ENCODE data around the gene NPC2.
"Not testable (repeated sequence)": the region's sequence is repeated elsewhere in the genome, so short reads cannot be mapped to it uniquely, and the experiment has no call there.

NPC2 gene

GRCh38 chr14:74492776-74493342 lies at the start of gene NPC2:
TSS of gene NPC2 (minus strand) at chr14:74493305. CDS start at chr14:74493274, 31 bp downstream.
- H3K36me3 ChIP-seq (ENCODE audit: control insufficient read depth in 5 of 5, insufficient read depth in 5 of 5, low read length in 5 of 5): peaks cover 0 to 5% (median 0%) of the 10 kb centered on the region in 5 donors
- no peaks in the 10 kb centered on the region for H3K9me3 ChIP-seq (ENCODE audit: control insufficient read depth in 5 of 5, low read length in 5 of 5)
- H3K27me3 ChIP-seq (ENCODE audit: control insufficient read depth in 5 of 5, insufficient read depth in 4 of 5, low read length in 5 of 5): no peaks in the 10 kb centered on the region
- H3K9ac ChIP-seq (ENCODE audit: low read length in 5 of 5): peak within 1 kb of the TSS; percentile 57 to 96 (median 95)
- H3K4me1 ChIP-seq (ENCODE audit: control insufficient read depth in 5 of 5, insufficient read depth in 5 of 5, low read length in 5 of 5): peaks cover 3 to 46% (median 40%) of the 10 kb centered on the region in 5 donors
- H3K27ac ChIP-seq (ENCODE audit: low read depth, low read length): peak within 1 kb of the TSS; percentile 84
- peak within 1 kb of the TSS; percentile 83 to 96 (median 88) for H3K4me3 ChIP-seq (ENCODE audit: low read depth in 1 of 5, low read length in 5 of 5)

DNA sequence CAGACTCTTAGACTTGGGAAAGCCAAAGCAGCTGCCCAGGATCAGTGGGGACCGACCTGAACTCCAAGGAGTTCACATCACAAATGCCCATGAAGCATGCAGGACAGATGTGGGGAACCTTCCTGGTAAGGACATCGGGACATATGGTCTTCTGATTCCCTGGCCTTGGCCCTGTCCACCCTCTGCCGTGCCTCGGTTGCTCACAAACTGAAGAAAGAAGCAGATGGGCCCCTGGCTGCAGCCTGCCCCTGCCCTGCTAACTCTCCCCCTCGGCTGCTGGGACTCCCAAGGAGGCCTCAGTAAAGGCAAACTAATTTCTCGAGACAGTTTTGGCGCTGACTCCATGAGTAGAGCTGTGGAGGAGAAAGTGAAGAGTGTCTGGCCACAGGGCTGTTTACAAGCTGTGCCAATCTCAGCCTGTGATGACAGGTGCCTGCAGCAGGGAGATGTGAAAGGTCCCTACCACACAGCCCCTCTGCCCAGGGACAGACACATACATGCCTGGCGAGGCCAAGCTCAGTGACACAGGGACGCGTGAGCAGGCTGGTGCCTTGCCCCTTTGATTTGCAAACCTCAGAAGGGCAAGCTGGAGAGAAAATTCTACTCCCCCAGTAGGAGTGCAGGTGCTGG lies 49.1 kb upstream of the NPC2 start:
- H3K27me3 ChIP-seq (ENCODE audit: control insufficient read depth in 5 of 5, insufficient read depth in 4 of 5, low read length in 5 of 5): no peaks in the 10 kb centered on the region
- H3K9me3 ChIP-seq (ENCODE audit: control insufficient read depth in 5 of 5, low read length in 5 of 5): no peaks in the 10 kb centered on the region
- H3K36me3 ChIP-seq (ENCODE audit: control insufficient read depth in 5 of 5, insufficient read depth in 5 of 5, low read length in 5 of 5): peaks cover 0 to 22% (median 3%) of the 10 kb centered on the region in 5 donors
- no peak overlapping the region for H3K27ac ChIP-seq (ENCODE audit: low read depth, low read length)
- no peak overlapping the region for H3K4me3 ChIP-seq (ENCODE audit: low read depth in 1 of 5, low read length in 5 of 5)
- H3K9ac ChIP-seq (ENCODE audit: low read length in 5 of 5): no peak overlapping the region
- peaks cover 0 to 12% (median 7%) of the 10 kb centered on the region in 5 donors for H3K4me1 ChIP-seq (ENCODE audit: control insufficient read depth in 5 of 5, insufficient read depth in 5 of 5, low read length in 5 of 5)

DNA sequence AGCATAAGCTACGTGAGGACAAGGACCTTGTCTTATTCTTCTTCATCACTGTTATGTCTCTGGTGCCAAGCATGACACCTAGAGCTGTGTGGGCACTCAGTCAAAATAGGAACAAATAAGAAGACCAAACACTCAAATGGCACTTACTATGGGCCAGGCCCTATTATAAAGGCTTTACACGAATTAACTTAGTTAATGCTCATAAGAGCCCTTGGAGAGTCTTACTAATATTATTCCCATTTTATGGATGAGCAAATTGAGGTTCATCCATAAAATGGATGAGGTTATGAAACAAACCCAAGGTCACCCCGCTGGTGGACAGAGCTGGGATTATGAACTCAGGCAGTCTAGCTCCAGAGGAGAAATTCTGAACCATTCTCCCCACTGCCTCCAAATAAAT lies 48.1 kb upstream of the NPC2 start:
- no peak overlapping the region for H3K4me3 ChIP-seq (ENCODE audit: low read depth in 1 of 5, low read length in 5 of 5)
- peaks cover 0 to 19% (median 3%) of the 10 kb centered on the region in 5 donors for H3K36me3 ChIP-seq (ENCODE audit: control insufficient read depth in 5 of 5, insufficient read depth in 5 of 5, low read length in 5 of 5)
- H3K9ac ChIP-seq (ENCODE audit: low read length in 5 of 5): no peak overlapping the region
- H3K4me1 ChIP-seq (ENCODE audit: control insufficient read depth in 5 of 5, insufficient read depth in 5 of 5, low read length in 5 of 5): peaks cover 0 to 12% (median 7%) of the 10 kb centered on the region in 5 donors
- no peaks in the 10 kb centered on the region for H3K9me3 ChIP-seq (ENCODE audit: control insufficient read depth in 5 of 5, low read length in 5 of 5)
- H3K27me3 ChIP-seq (ENCODE audit: control insufficient read depth in 5 of 5, insufficient read depth in 4 of 5, low read length in 5 of 5): no peaks in the 10 kb centered on the region
- H3K27ac ChIP-seq (ENCODE audit: low read depth, low read length): no peak overlapping the region

DNA sequence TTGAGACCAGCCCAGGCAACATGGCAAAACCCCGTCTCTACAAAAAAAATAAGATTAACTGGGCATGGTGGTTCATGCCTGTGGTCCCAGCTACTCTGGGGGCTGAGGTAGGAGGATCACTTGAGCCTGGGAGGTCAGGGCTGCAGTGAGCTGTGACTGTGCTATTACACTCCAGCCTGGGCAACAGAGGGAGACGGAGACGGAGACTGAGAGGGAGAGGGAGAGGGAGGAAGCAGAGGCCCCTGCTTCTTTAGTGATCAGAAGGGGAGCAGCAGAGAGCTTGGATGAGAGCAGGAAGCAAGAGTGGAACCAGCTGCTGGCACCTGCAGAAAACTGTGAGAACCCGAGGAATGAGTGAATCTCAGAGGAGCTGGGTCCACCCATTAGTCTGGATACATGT lies 46.4 kb upstream of the NPC2 start:
- H3K9ac ChIP-seq (ENCODE audit: low read length in 5 of 5): no peak overlapping the region
- no peaks in the 10 kb centered on the region for H3K27me3 ChIP-seq (ENCODE audit: control insufficient read depth in 5 of 5, insufficient read depth in 4 of 5, low read length in 5 of 5)
- H3K4me3 ChIP-seq (ENCODE audit: low read depth in 1 of 5, low read length in 5 of 5): no peak overlapping the region
- H3K27ac ChIP-seq (ENCODE audit: low read depth, low read length): no peak overlapping the region
- no peaks in the 10 kb centered on the region for H3K9me3 ChIP-seq (ENCODE audit: control insufficient read depth in 5 of 5, low read length in 5 of 5)
- peaks cover 0 to 5% (median 0%) of the 10 kb centered on the region in 5 donors for H3K36me3 ChIP-seq (ENCODE audit: control insufficient read depth in 5 of 5, insufficient read depth in 5 of 5, low read length in 5 of 5)
- H3K4me1 ChIP-seq (ENCODE audit: control insufficient read depth in 5 of 5, insufficient read depth in 5 of 5, low read length in 5 of 5): peaks cover 0 to 12% (median 7%) of the 10 kb centered on the region in 5 donors

GRCh38 chr14:74538411-74539391 lies 45.6 kb upstream of the NPC2 start:
- Histone ChIP-seq H3K4me1 (ENCODE audit: control insufficient read depth in 5 of 5, insufficient read depth in 5 of 5, low read length in 5 of 5) (peaks cover 0 to 12% (median 7%) of the 10 kb centered on the region in 5 donors), H3K9ac (ENCODE audit: low read length in 5 of 5) (no peak overlapping the region), H3K9me3 (ENCODE audit: control insufficient read depth in 5 of 5, low read length in 5 of 5) (no peaks in the 10 kb centered on the region), H3K4me3 (ENCODE audit: low read depth in 1 of 5, low read length in 5 of 5) (no peak overlapping the region), H3K27me3 (ENCODE audit: control insufficient read depth in 5 of 5, insufficient read depth in 4 of 5, low read length in 5 of 5) (no peaks in the 10 kb centered on the region), H3K36me3 (ENCODE audit: control insufficient read depth in 5 of 5, insufficient read depth in 5 of 5, low read length in 5 of 5) (peaks cover 0 to 6% (median 0%) of the 10 kb centered on the region in 5 donors), H3K27ac (ENCODE audit: low read depth, low read length) (no peak overlapping the region)

DNA sequence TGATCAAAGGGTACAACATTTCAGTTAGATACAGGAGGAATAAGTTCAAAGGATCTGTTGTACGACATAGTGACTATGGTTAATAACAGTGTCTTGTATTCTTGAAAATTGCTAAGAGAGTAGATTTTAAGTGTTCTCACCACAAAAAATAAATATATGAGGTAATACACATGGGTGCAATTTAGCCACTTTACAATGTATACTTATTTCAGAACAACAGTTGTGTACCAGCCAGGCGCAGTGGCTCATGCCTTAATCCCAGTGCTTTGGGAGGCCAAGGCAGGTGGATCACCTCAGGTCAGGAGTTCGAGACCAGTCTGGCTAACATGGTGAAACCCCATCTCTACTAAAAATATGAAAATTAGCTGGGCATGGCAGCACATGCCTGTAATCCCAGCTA lies 43.2 kb upstream of the NPC2 start:
- H3K4me3 ChIP-seq (ENCODE audit: low read depth in 1 of 5, low read length in 5 of 5); H3K36me3 ChIP-seq (ENCODE audit: control insufficient read depth in 5 of 5, insufficient read depth in 5 of 5, low read length in 5 of 5); H3K27me3 ChIP-seq (ENCODE audit: control insufficient read depth in 5 of 5, insufficient read depth in 4 of 5, low read length in 5 of 5); H3K27ac ChIP-seq (ENCODE audit: low read depth, low read length); H3K9me3 ChIP-seq (ENCODE audit: control insufficient read depth in 5 of 5, low read length in 5 of 5); H3K9ac ChIP-seq (ENCODE audit: low read length in 5 of 5): not testable (repeated sequence)
- peaks cover 0 to 17% (median 11%) of the 10 kb centered on the region in 5 donors for H3K4me1 ChIP-seq (ENCODE audit: control insufficient read depth in 5 of 5, insufficient read depth in 5 of 5, low read length in 5 of 5)

GRCh38 chr14:74535756-74536325 lies 42.7 kb upstream of the NPC2 start:
- Histone ChIP-seq H3K36me3 (ENCODE audit: control insufficient read depth in 5 of 5, insufficient read depth in 5 of 5, low read length in 5 of 5) (peaks cover 0 to 3% (median 0%) of the 10 kb centered on the region in 5 donors), H3K27me3 (ENCODE audit: control insufficient read depth in 5 of 5, insufficient read depth in 4 of 5, low read length in 5 of 5) (no peaks in the 10 kb centered on the region), H3K9me3 (ENCODE audit: control insufficient read depth in 5 of 5, low read length in 5 of 5) (no peaks in the 10 kb centered on the region), H3K9ac (ENCODE audit: low read length in 5 of 5) (no peak overlapping the region), H3K4me1 (ENCODE audit: control insufficient read depth in 5 of 5, insufficient read depth in 5 of 5, low read length in 5 of 5) (peaks cover 0 to 19% (median 11%) of the 10 kb centered on the region in 5 donors), H3K27ac (ENCODE audit: low read depth, low read length) (no peak overlapping the region), H3K4me3 (ENCODE audit: low read depth in 1 of 5, low read length in 5 of 5) (no peak overlapping the region)

DNA sequence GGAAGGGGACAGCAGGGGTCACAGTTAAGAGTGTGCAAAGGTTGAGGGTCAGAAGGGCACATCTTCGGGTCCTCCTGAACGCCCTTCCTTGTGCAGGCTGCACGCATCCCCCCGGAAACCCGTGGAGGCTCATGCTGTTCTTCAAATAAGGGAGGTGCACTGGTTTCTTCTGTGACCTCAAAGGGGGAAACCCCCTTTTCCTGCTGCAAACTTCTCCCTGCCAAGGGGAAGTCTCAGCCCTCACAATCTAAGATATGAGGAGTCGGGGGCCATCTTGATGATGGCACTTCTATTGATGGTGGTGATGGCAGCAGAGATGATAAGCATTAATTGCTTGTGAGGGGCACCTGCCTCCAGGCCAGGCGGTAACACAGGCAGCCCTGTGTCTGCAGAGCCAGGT lies 40.5 kb upstream of the NPC2 start:
- H3K4me1 ChIP-seq (ENCODE audit: control insufficient read depth in 5 of 5, insufficient read depth in 5 of 5, low read length in 5 of 5): peaks cover 0 to 14% (median 11%) of the 10 kb centered on the region in 5 donors
- no peak overlapping the region for H3K4me3 ChIP-seq (ENCODE audit: low read depth in 1 of 5, low read length in 5 of 5)
- H3K36me3 ChIP-seq (ENCODE audit: control insufficient read depth in 5 of 5, insufficient read depth in 5 of 5, low read length in 5 of 5): peaks cover 0 to 13% (median 5%) of the 10 kb centered on the region in 5 donors
- H3K9me3 ChIP-seq (ENCODE audit: control insufficient read depth in 5 of 5, low read length in 5 of 5): no peaks in the 10 kb centered on the region
- H3K27me3 ChIP-seq (ENCODE audit: control insufficient read depth in 5 of 5, insufficient read depth in 4 of 5, low read length in 5 of 5): no peaks in the 10 kb centered on the region
- no peak overlapping the region for H3K9ac ChIP-seq (ENCODE audit: low read length in 5 of 5)
- H3K27ac ChIP-seq (ENCODE audit: low read depth, low read length): no peak overlapping the region

DNA sequence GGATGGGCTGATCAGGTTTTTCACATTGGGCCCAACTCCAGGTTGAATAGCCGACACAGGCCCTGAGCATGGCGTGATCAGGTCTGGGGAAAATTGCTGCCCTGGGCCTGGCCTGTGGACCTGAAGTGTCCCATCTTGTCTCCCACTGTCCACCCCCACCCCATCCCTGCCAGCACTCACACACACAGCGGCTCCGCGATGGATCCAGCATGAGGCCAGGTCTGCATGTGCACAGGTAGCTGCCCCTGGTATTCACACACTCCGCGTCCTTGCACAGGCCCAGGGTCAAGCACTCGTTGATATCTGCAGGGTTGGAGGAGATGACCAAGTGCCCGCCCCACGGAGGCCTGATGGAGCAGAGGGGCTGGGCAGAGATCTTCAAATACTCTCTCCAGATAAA lies 39.1 kb upstream of the NPC2 start:
- Histone ChIP-seq H3K36me3 (ENCODE audit: control insufficient read depth in 5 of 5, insufficient read depth in 5 of 5, low read length in 5 of 5) (peaks cover 0 to 16% (median 6%) of the 10 kb centered on the region in 5 donors), H3K27ac (ENCODE audit: low read depth, low read length) (no peak overlapping the region)

More for the DNA sequence above, 39.1 kb upstream of the NPC2 start:
- H3K4me1 ChIP-seq (ENCODE audit: control insufficient read depth in 5 of 5, insufficient read depth in 5 of 5, low read length in 5 of 5): peaks cover 0 to 9% (median 4%) of the 10 kb centered on the region in 5 donors
- H3K9ac ChIP-seq (ENCODE audit: low read length in 5 of 5): no peak overlapping the region
- no peak overlapping the region for H3K4me3 ChIP-seq (ENCODE audit: low read depth in 1 of 5, low read length in 5 of 5)
- H3K27me3 ChIP-seq (ENCODE audit: control insufficient read depth in 5 of 5, insufficient read depth in 4 of 5, low read length in 5 of 5): peaks cover 0 to under 1% (median 0%) of the 10 kb centered on the region in 5 donors
- no peaks in the 10 kb centered on the region for H3K9me3 ChIP-seq (ENCODE audit: control insufficient read depth in 5 of 5, low read length in 5 of 5)
